Hepatocyte (in vitro differentiated cells): ENCODE measurements around the gene C5AR1. TPM values are rescaled to one million over a fixed set of nuclear protein-coding genes. Genes with fewer than 3 reads are reported as not detected.

Experiments
- DNase-seq: peaks from one replicate; pipeline ENCODE4 v3.0.0-alpha.2; 2016; ENCODE audit warnings: low spot score
- H2AFZ ChIP-seq: fragments of 200-600 bp; sonication (generic); 2 replicates; pipeline ENCODE4 v1.6.0; 2016; ENCODE audit warnings: antibody characterized with exemption, mild to moderate bottlenecking
- H3K27ac ChIP-seq: fragments of 200-600 bp; sonication (generic); 2 replicates; pipeline ENCODE4 v1.5.1; 2016; ENCODE audit warnings: mild to moderate bottlenecking
- H3K27me3 ChIP-seq: fragments of 200-600 bp; sonication (generic); 2 replicates; pipeline ENCODE4 v1.6.1; 2016
- H3K36me3 ChIP-seq: fragments of 200-600 bp; sonication (generic); replicated peaks from 2 replicates; pipeline ENCODE4 v1.5.1; 2016; ENCODE audit warnings: low read depth; ENCODE audit not compliant: insufficient read depth
- H3K4me1 ChIP-seq: fragments of 200-600 bp; sonication (generic); 2 replicates; pipeline ENCODE4 v1.5.1; 2016; ENCODE audit warnings: mild to moderate bottlenecking, moderate library complexity; ENCODE audit not compliant: insufficient read depth
- H3K4me2 ChIP-seq: fragments of 200-600 bp; sonication (generic); 2 replicates; pipeline ENCODE4 v1.6.0; 2016
- H3K4me3 ChIP-seq: fragments of 200-600 bp; sonication (generic); 2 replicates; pipeline ENCODE4 v1.5.1; 2016; ENCODE audit warnings: mild to moderate bottlenecking
- H3K79me2 ChIP-seq: fragments of 200-600 bp; sonication (generic); 2 replicates; pipeline ENCODE4 v1.6.0; 2017; ENCODE audit warnings: mild to moderate bottlenecking
- H3K9me2 ChIP-seq: fragments of 200-600 bp; sonication (generic); replicated peaks from 2 replicates; pipeline ENCODE4 v1.6.0; 2017; ENCODE audit warnings: mild to moderate bottlenecking; ENCODE audit not compliant: insufficient read depth
- H3K9me3 ChIP-seq: fragments of 200-600 bp; sonication (generic); 2 replicates; pipeline ENCODE4 v1.5.1; 2016; ENCODE audit warnings: low read depth, mild to moderate bottlenecking
- H4K20me1 ChIP-seq: fragments of 200-600 bp; sonication (generic); 2 replicates; pipeline ENCODE4 v1.6.0; 2016; ENCODE audit warnings: mild to moderate bottlenecking; ENCODE audit not compliant: insufficient read depth, poor library complexity, severe bottlenecking
- CTCF ChIP-seq: fragments of 200-600 bp; sonication (generic); IDR thresholded peaks from 2 replicates; pipeline ENCODE4 v1.5.1; 2016; ENCODE audit warnings: antibody characterized with exemption, mild to moderate bottlenecking; ENCODE audit not compliant: poor library complexity
- EZH2 ChIP-seq: fragments of 200-600 bp; sonication (generic); IDR thresholded peaks from 2 replicates; pipeline ENCODE4 v1.6.1; 2016; ENCODE audit warnings: antibody characterized with exemption, mild to moderate bottlenecking, borderline replicate concordance
- EZH2phosphoT487 ChIP-seq: fragments of 200-600 bp; sonication (generic); IDR thresholded peaks from one replicate; pipeline ENCODE4 v1.6.1; 2018; ENCODE audit warnings: antibody characterized with exemption, mild to moderate bottlenecking, low read depth, moderate library complexity; ENCODE audit not compliant: unreplicated experiment, severe bottlenecking
- WGBS: methylation state at CpG from one replicate; pipeline ENCODE4 v1.1.6; 2016; ENCODE audit warnings: low lambda C conversion rate; ENCODE audit errors: missing lambda C conversion rate; 5-methylcytosine and 5-hydroxymethylcytosine counted together
- polyA plus RNA-seq: library from polyadenylated mRNA; unstranded; fragments of >200 nt; fragmentation: Nextera tagmentation; extraction: Ambion mirVana; gene quantifications from 2 replicates; pipeline ENCODE4 v1.2.1, GENCODE V29; 2016
- total RNA-seq: library from RNA; depleted of rRNA; stranded (reverse); fragments of >200 nt; gene quantifications from 2 replicates; pipeline ENCODE4 v1.2.3, GENCODE V29; 2014

Gene C5AR1
- total and polyA plus RNA-seq, 2 experiments from 2014 or later = 0.43 to 0.99 TPM

GRCh38 chr19:47323409-47323808, 13.7 kb downstream of the C5AR1 start:
- Histone ChIP-seq H4K20me1 (no peaks in the 10 kb centered on the region), H3K9me3 (no peaks in the 10 kb centered on the region), H3K36me3 (no peaks in the 10 kb centered on the region), H3K79me2 (no peaks in the 10 kb centered on the region), H3K4me2 (no peak overlapping the region), H3K4me3 (no peak overlapping the region), H3K27me3 (no peaks in the 10 kb centered on the region), H3K9me2 (no peaks in the 10 kb centered on the region), H2AFZ (no peak overlapping the region), H3K27ac (no peak overlapping the region), H3K4me1 (no peaks in the 10 kb centered on the region)
- DNase-seq = no peak
- 87% methylated on average over 8 of the region's 8 CpGs for WGBS
- no peak for TF ChIP-seq EZH2
- no peak for TF ChIP-seq CTCF
- no peak for TF ChIP-seq EZH2phosphoT487

GRCh38 chr19:47323872-47324271, 14.2 kb downstream of the C5AR1 start:
- WGBS = 91% methylated on average over 9 of the region's 12 CpGs
- Histone ChIP-seq H3K4me3 (no peak overlapping the region), H3K9me3 (no peaks in the 10 kb centered on the region), H4K20me1 (no peaks in the 10 kb centered on the region), H3K27ac (no peak overlapping the region), H3K4me2 (no peak overlapping the region), H3K27me3 (no peaks in the 10 kb centered on the region), H3K9me2 (no peaks in the 10 kb centered on the region), H3K79me2 (no peaks in the 10 kb centered on the region), H3K4me1 (no peaks in the 10 kb centered on the region), H2AFZ (no peak overlapping the region), H3K36me3 (no peaks in the 10 kb centered on the region)
- no peak for DNase-seq
- TF ChIP-seq EZH2phosphoT487 = no peak
- TF ChIP-seq CTCF = no peak
- TF ChIP-seq EZH2 = no peak

GRCh38 chr19:47324502-47324901, 14.8 kb downstream of the C5AR1 start:
- H3K4me3 ChIP-seq = no peak overlapping the region

More at GRCh38 chr19:47324502-47324901, 14.8 kb downstream of the C5AR1 start:
- Histone ChIP-seq H3K79me2 (no peaks in the 10 kb centered on the region), H2AFZ (no peak overlapping the region), H3K9me2 (no peaks in the 10 kb centered on the region), H3K27me3 (no peaks in the 10 kb centered on the region), H3K4me2 (no peak overlapping the region), H3K4me1 (no peaks in the 10 kb centered on the region), H3K36me3 (no peaks in the 10 kb centered on the region), H3K9me3 (no peaks in the 10 kb centered on the region), H4K20me1 (no peaks in the 10 kb centered on the region), H3K27ac (no peak overlapping the region)
- 72% methylated on average over 9 of the region's 9 CpGs for WGBS
- DNase-seq = no peak
- no peak for TF ChIP-seq CTCF
- no peak for TF ChIP-seq EZH2
- no peak for TF ChIP-seq EZH2phosphoT487
